ENCODE measurements around the gene FUT3. TPM values are rescaled to one million over a fixed set of nuclear protein-coding genes. Genes with fewer than 3 reads are reported as not detected.

FUT3 gene
- total and polyA plus RNA-seq, 2 of the 8 experiments (the other 6 are each of a cell fraction or from before 2014, with no cell fraction given), result 0.15 to 0.63 TPM

DNA sequence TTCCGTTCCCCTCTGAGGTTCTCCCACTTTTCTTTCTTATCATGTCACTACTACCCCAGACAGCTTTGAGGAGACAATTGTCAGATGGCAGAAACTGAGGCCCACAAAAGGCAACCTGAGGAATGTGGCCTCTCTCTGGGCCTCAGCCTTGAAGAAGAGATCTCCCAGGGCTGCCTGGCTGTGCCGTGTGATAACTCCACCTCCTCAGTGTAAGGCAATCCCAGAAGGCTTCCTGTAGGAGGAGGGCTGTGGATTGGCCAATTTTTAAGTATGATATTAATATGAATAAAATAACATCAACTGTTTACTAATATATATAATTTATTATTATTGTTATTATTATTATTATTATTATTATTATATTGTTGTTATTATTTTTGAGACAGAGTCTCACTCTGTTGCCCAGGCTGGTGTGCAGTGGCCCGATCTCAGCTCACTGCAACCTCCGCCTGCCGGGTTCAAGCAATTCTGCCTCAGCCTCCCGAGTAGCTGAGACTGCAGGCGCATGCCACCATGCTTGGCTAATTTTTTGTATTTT, 55.8 kb downstream of the FUT3 start:
- no peak overlapping the region for H4K5ac ChIP-seq (ENCODE audit: insufficient read length, low read depth, low read length)
- H3K79me2 ChIP-seq (ENCODE audit: control insufficient read depth in 1 of 2, insufficient read depth in 2 of 2, low read length in 2 of 2), result no peaks in the 10 kb centered on the region
- no peak overlapping the region for H2BK12ac ChIP-seq (ENCODE audit: low read depth, low read length)
- H2BK15ac ChIP-seq (ENCODE audit: low read length), result no peak overlapping the region
- H2AFZ ChIP-seq (ENCODE audit: low read length), result no peak overlapping the region
- no peaks in the 10 kb centered on the region; the same call in 1 of the 2 replicates for H3K23me2 ChIP-seq (ENCODE audit: low read depth, low read length)
- no peak overlapping the region for H2BK120ac ChIP-seq (replicated peaks; ENCODE audit: low read depth, low read length)
- H4K20me1 ChIP-seq (replicated peaks in 1 of 2; ENCODE audit: control insufficient read depth in 1 of 2, insufficient read depth in 2 of 2, low read length in 2 of 2), result no peaks in the 10 kb centered on the region
- H4K91ac ChIP-seq (replicated peaks; ENCODE audit: insufficient read length, low read length), result no peak overlapping the region
- whole genome bisulfite sequencing, 2 experiments (ENCODE audit: extremely low coverage in 1 of 2, insufficient coverage in 1 of 2, insufficient read length in 1 of 2, insufficient replicate concordance in 2 of 2, low coverage in 1 of 2, low lambda C conversion rate in 2 of 2, missing lambda C conversion rate in 1 of 2), result 90% methylated on average over 7 of the region's 7 CpGs; no CpG with 5 or more reads in 1 of the 2 experiments
- no peak overlapping the region for H3K9ac ChIP-seq (replicated peaks in 1 of 4; ENCODE audit: extremely low read depth in 1 of 4, low read depth in 3 of 4, low read length in 3 of 4)
- H3K79me1 ChIP-seq (ENCODE audit: low read depth, low read length), result no peaks in the 10 kb centered on the region
- FAIRE-seq (no peak), DNase-seq (ENCODE audit: low read depth in 1 of 2, low spot score in 2 of 2) (no peak)
- H3K23ac ChIP-seq (ENCODE audit: insufficient read length), result no peak overlapping the region
- H2AK5ac ChIP-seq (ENCODE audit: low read depth, low read length), result no peak overlapping the region
- H3K4me3 ChIP-seq (ENCODE audit: extremely low read depth in 1 of 4, insufficient read depth in 2 of 4, low read depth in 3 of 4, low read length in 4 of 4), result no peak overlapping the region
- H3K9me3 ChIP-seq (ENCODE audit: insufficient read depth in 2 of 2, low read depth in 1 of 2, low read length in 1 of 2), result no peaks in the 10 kb centered on the region
- no peaks in the 10 kb centered on the region for H3K27me3 ChIP-seq (replicated peaks in 1 of 4; ENCODE audit: control insufficient read depth in 3 of 4, extremely low read depth in 1 of 4, insufficient read depth in 3 of 4, low read length in 3 of 4)
- H3K18ac ChIP-seq (ENCODE audit: extremely low read depth, low read length), result no peak overlapping the region
- CTCF ChIA-PET (ENCODE audit: partially characterized antibody), result interaction anchor here (0.6 to 2.6 kb wide), 12 partner anchors 9 to 125 kb away, joined by 3 to 10 read pairs (median 4); partner anchors contain the start of genes CATSPERD and NRTN
- no peaks in the 10 kb centered on the region for H3K36me3 ChIP-seq (ENCODE audit: control insufficient read depth in 2 of 4, insufficient read depth in 4 of 4, low read length in 3 of 4)
- no peak overlapping the region for H3K14ac ChIP-seq (ENCODE audit: insufficient read length)
- POLR2A ChIA-PET (ENCODE audit: partially characterized antibody), result interaction anchor here (0.5 to 2.1 kb wide), 6 partner anchors 8 to 218 kb away, joined by 3 to 7 read pairs (median 3); partner anchors contain the start of gene RPL36
- no peak overlapping the region for H3K56ac ChIP-seq (replicated peaks; ENCODE audit: insufficient read length, low read depth, low read length)
- no peaks in the 10 kb centered on the region for H3K4me1 ChIP-seq (replicated peaks in 1 of 4; ENCODE audit: control insufficient read depth in 3 of 4, insufficient read depth in 4 of 4, low read length in 3 of 4)
- no peak overlapping the region for H3K4me2 ChIP-seq (ENCODE audit: insufficient read depth in 1 of 2, low read depth in 2 of 2, low read length in 2 of 2)
- no peak overlapping the region for H4K8ac ChIP-seq (ENCODE audit: extremely low read depth, insufficient read depth, low read length)
- H2BK20ac ChIP-seq (ENCODE audit: low read length), result no peak overlapping the region
- H2BK5ac ChIP-seq (ENCODE audit: low read depth, low read length), result no peak overlapping the region
- no peak overlapping the region for H3K27ac ChIP-seq (ENCODE audit: low read depth, low read length)
- H3K4ac ChIP-seq (replicated peaks; ENCODE audit: insufficient read length, low read depth, low read length), result no peak overlapping the region
- TF ChIP-seq TCF12 (IDR thresholded peaks at IDR 0.05; ENCODE audit: low read depth, low read length) (no peak), POLR2A (IDR thresholded peaks at IDR 0.05; ENCODE audit: control extremely low read depth in 1 of 2, low read depth in 2 of 2, low read length in 2 of 2) (no peak), EZH2 (IDR thresholded peaks at IDR 0.05; ENCODE audit: low read depth, low read length, severe bottlenecking) (no peak), EP300 (IDR thresholded peaks at IDR 0.05; ENCODE audit: borderline replicate concordance in 1 of 2, low read depth in 2 of 2, low read length in 2 of 2) (no peak), RNF2 (IDR thresholded peaks at IDR 0.05; ENCODE audit: borderline replicate concordance, low read depth, low read length, missing control alignments, poor library complexity, severe bottlenecking) (no peak), YY1 (IDR thresholded peaks at IDR 0.05; ENCODE audit: low read depth, low read length) (no peak), ZNF274 (IDR thresholded peaks at IDR 0.05; ENCODE audit: borderline replicate concordance, extremely low read depth, low read length) (no peak)
- TF ChIP-seq, protein P1, sequence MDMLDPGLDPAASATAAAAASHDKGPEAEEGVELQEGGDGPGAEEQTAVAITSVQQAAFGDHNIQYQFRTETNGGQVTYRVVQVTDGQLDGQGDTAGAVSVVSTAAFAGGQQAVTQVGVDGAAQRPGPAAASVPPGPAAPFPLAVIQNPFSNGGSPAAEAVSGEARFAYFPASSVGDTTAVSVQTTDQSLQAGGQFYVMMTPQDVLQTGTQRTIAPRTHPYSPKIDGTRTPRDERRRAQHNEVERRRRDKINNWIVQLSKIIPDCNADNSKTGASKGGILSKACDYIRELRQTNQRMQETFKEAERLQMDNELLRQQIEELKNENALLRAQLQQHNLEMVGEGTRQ (IDR thresholded peaks at IDR 0.05; ENCODE audit: low read length), result no peak
- TF ChIP-seq, protein P2, sequence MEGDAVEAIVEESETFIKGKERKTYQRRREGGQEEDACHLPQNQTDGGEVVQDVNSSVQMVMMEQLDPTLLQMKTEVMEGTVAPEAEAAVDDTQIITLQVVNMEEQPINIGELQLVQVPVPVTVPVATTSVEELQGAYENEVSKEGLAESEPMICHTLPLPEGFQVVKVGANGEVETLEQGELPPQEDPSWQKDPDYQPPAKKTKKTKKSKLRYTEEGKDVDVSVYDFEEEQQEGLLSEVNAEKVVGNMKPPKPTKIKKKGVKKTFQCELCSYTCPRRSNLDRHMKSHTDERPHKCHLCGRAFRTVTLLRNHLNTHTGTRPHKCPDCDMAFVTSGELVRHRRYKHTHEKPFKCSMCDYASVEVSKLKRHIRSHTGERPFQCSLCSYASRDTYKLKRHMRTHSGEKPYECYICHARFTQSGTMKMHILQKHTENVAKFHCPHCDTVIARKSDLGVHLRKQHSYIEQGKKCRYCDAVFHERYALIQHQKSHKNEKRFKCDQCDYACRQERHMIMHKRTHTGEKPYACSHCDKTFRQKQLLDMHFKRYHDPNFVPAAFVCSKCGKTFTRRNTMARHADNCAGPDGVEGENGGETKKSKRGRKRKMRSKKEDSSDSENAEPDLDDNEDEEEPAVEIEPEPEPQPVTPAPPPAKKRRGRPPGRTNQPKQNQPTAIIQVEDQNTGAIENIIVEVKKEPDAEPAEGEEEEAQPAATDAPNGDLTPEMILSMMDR (IDR thresholded peaks at IDR 0.05; ENCODE audit: control extremely low read depth in 1 of 3, insufficient read depth in 1 of 3, low read depth in 1 of 3, low read length in 3 of 3), result no peak

Data from H1 (cell line).